Fibroblast of the conjunctiva (primary cell): ENCODE results near the gene ST6GALNAC4.

Experiments
- DNase-seq: peaks from one replicate; pipeline ENCODE4 v3.0.0-alpha.2; 2010; ENCODE audit warnings: low read depth

The ST6GALNAC4 gene

GRCh38 chr9:127912296-127912695 is 4.5 kb downstream of the ST6GALNAC4 start:
- no peak for DNase-seq

DNA sequence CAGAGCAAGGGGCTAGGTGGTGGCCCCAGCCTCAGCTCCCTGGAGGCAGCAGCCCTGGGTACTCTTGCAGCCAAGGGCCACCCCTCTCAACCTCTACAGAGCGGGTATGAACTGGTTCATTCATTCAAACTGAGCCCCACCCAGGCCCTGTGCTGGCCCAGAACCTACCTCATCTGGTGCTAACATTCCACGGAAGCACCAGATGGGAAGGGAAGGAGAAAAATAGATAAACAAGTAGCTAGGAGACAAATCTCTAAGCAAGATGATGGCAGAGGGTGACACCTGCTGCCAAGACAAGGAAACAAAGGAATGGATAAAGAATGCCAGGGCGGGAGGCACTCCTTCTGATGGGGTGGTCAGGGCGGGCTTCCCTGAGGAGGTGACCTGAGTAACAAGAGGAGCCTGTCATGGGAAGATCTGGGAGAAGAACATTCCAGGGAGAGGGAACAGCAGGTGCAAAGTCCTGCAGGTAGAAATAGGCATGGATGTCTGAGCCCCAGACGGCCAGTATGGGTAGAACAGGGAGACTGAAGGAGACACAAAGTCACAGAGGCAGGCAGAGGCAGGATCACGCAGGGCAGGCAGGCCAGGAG is 6.1 kb downstream of the ST6GALNAC4 start:
- no peak for DNase-seq

GRCh38 chr9:127909839-127910273 is 7.0 kb downstream of the ST6GALNAC4 start:
- DNase-seq: no peak

DNA sequence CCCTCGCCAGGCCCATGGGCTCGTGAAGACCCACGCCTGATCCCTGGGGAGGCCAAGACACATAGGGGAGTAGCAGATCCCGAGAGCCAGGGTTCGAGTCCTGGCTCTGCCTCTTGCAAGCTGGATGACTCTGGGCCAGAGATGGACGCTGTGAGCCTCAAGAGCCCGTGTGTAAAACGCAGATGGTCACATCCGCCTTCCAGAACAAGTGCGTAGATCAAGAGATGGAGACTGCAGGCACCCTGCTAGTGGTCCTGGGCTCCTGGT is 8.2 kb downstream of the ST6GALNAC4 start:
- no peak for DNase-seq

DNA sequence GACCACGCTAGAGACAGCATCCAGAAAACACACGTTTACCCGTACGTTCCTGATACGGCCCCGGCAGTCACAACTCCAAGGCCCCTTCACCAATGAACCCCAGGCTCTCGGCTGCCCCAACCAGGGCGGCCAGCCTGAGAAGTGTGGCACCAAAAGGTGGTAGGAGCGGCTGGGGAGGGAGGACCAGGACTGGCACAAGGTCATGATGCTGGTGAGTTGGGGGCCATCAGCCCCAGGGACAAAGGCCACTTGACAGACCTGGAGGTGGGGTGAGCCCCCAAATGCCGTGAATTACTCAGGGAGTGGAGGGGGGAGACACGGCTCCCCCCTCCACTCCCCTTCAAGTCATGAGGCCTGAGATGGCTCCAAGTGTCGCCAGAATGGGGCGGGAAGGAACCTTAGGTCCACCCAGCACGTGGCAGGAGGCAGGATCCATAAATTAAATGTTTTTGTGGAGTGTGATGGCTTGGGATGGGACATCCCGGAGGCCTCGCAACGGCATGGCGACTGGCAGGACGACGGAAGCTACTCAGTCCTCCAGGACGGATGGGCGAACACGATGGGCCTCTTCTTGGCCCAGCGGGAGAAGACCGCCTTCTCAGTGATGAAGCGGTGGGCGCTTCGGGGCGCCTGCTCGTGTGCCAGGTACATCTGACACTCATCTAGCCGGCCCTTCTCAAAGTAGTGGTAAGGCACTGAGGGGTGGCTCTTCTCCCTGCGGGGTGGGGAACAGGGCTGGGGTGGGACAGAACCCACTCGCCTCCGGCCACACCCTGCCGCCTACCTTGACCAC is 8.8 kb downstream of the ST6GALNAC4 start:
- DNase-seq: no peak

GRCh38 chr9:127905788-127906191 is 11.1 kb downstream of the ST6GALNAC4 start:
- no peak for DNase-seq

GRCh38 chr9:127905004-127905728 is 11.7 kb downstream of the ST6GALNAC4 start:
- no peak for DNase-seq

DNA sequence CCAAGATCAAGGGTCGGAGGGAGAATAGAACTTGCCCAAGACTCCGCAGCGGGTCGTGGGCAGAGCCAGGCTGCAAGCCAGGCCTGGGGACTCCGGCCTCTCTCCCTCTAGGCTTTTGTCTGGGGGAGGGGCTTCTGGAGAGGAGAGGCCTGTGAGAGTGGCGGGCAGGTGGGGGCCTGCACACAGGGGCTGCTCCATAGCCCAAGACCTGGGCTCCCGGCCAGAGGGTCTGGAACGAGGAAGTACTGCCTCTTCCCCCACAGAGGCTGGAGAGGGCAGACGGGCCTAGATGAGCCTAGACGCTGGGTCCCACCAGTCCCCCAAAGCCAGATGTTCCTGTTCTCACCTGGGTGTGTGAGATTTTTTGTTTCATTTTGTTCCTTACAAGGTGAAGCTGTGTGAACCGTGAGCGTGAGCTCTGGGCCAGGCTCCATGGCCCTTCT is 12.3 kb downstream of the ST6GALNAC4 start:
- no peak for DNase-seq

GRCh38 chr9:127903557-127904475 is 13.0 kb downstream of the ST6GALNAC4 start:
- DNase-seq: no peak

GRCh38 chr9:127899128-127899943 is 17.5 kb downstream of the ST6GALNAC4 start, which contains the start of gene ST6GALNAC6:
TSS of gene ST6GALNAC6 (minus strand) at chr9:127899603. CDS start at chr9:127897981, 1,622 bp downstream.
- peak; percentile 51 for DNase-seq

- peak; percentile 53 for DNase-seq
Measured at GRCh38 chr9:127898433-127899127, 18.3 kb downstream of the ST6GALNAC4 start.

- DNase-seq: peak; percentile 77
Measured at GRCh38 chr9:127897193-127897692, 19.6 kb downstream of the ST6GALNAC4 start.

DNA sequence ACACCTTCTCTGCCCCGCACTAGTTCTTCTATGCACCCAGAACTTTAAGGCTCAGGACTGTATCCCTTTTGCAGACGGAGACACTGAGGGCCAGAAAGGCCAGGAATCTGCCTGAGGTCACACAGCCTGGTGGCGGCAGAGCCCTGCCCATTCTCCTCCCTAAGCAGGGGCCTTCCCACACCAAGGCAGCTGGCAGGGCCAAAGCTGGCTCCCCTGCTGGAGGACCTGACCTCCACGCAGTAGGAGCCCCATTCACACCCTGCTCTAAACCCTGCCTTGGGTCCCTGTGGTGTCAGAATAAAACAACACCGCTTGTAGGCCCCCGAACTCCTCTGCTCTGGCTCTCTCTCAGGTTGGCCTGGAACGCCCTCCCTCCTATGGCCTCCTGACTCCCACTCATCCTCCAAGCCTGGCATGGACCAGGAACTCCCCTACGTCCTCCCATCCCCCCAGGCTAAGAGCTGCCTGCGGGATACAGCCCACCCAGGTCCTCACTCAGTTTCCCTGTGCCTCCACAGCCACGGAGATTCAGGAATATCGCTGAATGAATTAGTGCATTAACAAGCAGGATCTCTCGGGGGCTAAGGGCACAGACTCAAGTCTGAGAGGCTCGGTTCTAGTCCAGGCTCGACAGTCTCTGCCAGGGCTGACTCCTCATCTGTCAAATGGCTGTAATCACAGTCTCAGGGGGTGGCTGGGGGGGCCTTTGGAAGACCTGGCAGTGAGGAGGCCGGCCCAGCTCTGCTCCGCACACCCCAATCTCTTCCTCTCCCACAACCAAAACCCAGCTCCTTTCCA is 20.2 kb downstream of the ST6GALNAC4 start:
- DNase-seq: no peak

DNA sequence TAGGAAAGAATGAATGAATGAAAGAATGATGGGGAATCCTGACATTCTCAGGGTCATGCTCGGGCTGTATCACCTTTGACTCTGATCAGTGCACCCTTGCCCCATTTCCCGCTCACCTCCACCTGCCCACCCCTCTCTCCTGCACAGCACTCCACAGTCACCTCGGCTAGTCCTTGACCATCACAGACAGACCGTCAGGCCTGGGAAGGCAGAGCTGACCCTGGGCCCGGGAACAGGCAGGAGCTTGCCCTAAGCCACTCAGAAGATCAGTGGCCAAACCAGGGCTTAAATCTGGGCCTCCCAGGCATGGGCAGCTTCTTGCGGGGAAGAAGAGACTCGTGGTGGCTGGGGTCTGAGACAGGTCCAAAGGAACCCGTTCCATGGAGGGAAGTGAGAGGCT is 21.0 kb downstream of the ST6GALNAC4 start:
- no peak for DNase-seq

DNA sequence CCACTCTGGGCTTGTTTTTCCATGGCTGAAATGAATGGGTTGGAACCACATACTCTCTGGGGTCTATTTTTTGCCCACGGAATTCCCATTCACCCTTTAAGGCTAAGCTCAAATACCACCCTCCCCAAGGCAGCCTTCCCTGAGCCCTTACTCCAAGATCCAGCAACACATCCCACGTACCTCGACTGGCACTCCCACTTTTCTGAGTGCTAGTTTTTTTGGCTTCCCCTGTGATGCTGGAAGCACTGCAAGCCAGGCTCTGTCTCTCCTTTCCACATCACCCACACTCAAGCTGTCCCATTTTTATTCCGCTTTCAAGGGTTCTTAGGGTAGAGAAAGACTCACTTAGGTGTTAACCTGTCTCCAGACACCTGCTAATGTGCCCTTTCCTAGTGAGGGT is 23.4 kb downstream of the ST6GALNAC4 start:
- no peak for DNase-seq

DNA sequence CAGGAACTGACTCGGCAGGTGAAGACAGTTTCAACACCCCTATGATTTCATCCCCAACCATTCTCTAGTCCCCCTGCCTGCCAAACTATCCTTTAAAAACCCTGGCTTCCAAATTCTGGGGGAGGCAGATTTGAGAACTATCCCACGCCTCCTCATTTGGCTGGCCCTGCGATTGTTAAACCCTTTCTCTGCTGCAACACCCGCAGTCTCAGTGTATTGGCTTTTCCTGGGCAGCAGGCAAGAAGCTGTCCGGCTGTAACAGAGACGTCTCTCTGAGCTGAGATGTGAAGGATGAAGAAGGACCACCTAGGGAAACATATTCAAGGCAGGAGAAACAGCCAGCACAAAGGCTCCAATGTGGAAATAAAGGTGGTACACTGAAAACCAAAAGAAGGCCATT is 24.0 kb downstream of the ST6GALNAC4 start:
- no peak for DNase-seq

- no peak for DNase-seq
Measured at GRCh38 chr9:127890053-127890452, 26.8 kb downstream of the ST6GALNAC4 start.

DNA sequence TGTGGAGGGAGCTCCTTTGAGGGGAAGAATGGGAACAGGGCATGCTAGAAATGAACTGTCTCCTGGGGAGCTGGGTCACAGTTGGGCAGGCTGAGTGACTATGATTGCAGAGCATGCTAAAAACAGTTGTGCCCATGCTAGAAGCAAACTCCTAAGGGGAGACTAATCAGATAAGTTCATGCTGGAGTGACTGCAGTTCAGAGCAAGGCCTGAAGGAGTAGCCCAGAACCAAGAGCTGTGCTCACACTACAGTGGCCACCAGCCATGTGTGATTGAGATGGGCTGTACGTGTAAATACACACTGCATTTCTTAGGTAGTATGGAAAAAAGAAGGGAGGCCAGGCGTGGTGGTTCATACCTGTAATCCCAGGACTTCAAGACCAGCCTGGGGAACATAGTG is 29.0 kb downstream of the ST6GALNAC4 start:
- no peak for DNase-seq

DNA sequence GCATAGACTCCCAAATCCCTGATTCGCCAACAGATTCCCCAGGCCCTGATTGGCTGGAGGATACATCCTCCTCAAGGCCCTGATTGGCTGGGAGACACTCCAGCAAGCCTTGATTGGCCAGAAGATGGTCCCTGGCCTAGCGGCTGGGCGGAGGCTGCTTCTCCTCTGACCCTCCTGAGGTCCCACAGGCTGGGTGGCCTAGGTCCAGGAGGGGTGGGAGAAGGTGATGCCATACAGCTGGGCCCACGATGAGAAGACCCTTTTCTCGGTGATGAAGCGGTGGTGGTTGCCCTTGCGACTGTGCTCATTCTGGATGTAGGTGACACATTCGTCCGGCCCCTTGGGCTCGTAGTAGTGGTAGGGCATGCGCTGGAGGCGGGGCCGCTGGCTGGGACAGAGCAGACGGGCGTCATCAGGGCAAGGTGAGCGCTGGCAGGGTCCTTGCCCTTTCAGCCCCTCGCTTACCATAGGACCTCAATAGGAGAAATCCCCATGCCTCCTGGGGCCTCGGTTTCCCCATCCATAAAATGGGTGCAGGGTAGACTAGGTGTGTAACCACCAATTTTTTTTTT is 30.4 kb downstream of the ST6GALNAC4 start:
- DNase-seq: no peak
